AG09309 (cell line): ENCODE data around the gene SLC35F2.
"Not testable (repeated sequence)": the region's sequence is repeated elsewhere in the genome, so short reads cannot be mapped to it uniquely, and the experiment has no call there.

ENCODE experiments used
- DNase-seq: peaks from one replicate; pipeline ENCODE4 v3.0.0-alpha.2; 2010; ENCODE audit warnings: low read depth
- H3K4me3 ChIP-seq: 2 replicates; pipeline ENCODE4 v1.5.1; 2011; ENCODE audit warnings: mild to moderate bottlenecking, low read depth, low read length, moderate library complexity; ENCODE audit not compliant: control insufficient read depth
- TF ChIP-seq, protein P1 (sequence below): IDR thresholded peaks from 2 replicates; pipeline ENCODE4 v1.5.1; 2011; ENCODE audit warnings: mild to moderate bottlenecking, low read depth, low read length, inconsistent platforms; ENCODE audit not compliant: insufficient read depth, control insufficient read depth; ENCODE audit errors: missing control alignments

SLC35F2 gene

DNA sequence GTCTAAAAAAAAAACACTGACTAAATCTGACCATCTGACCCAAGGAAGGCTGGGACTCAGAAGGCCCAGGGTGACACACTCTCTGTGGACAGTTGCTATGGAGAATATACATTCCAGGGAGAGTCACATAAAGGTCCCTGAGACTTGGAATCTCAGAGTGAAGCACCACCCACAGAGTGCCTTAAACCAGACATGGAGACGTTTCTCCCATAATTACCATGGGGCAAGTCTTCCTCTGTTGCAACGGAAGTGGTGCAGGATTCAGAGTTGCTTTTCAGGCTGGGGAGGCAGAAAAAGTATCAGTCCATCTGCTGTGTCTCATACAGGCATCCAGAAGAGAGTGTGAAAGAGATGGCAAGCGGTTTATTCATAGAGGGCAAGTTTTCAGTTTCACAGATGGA, 88.0 kb downstream of the SLC35F2 start:
- DNase-seq: no peak
- TF ChIP-seq, protein P1, sequence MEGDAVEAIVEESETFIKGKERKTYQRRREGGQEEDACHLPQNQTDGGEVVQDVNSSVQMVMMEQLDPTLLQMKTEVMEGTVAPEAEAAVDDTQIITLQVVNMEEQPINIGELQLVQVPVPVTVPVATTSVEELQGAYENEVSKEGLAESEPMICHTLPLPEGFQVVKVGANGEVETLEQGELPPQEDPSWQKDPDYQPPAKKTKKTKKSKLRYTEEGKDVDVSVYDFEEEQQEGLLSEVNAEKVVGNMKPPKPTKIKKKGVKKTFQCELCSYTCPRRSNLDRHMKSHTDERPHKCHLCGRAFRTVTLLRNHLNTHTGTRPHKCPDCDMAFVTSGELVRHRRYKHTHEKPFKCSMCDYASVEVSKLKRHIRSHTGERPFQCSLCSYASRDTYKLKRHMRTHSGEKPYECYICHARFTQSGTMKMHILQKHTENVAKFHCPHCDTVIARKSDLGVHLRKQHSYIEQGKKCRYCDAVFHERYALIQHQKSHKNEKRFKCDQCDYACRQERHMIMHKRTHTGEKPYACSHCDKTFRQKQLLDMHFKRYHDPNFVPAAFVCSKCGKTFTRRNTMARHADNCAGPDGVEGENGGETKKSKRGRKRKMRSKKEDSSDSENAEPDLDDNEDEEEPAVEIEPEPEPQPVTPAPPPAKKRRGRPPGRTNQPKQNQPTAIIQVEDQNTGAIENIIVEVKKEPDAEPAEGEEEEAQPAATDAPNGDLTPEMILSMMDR: no peak
- H3K4me3 ChIP-seq: no peak overlapping the region

DNA sequence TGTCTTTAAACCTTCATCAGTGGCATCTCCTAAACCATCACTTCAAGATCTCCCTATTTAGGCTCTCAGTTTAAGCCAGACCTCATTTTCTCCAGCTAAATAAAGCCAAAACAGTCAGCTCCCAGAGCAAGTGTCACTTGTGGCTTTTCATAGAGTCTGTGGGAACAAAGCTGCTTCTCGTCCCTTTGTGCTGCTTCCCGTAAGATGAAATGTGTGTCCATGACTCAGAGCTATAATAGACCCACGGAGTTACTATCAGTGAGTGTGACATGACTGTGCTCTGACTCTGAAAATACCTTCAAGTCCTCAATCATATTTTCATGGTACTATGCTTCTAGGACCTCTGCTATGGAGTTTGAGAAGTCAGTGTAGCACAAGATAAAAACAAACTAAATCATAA, 89.4 kb downstream of the SLC35F2 start:
- TF ChIP-seq, protein P1: no peak
- DNase-seq: no peak
- no peak overlapping the region for H3K4me3 ChIP-seq

DNA sequence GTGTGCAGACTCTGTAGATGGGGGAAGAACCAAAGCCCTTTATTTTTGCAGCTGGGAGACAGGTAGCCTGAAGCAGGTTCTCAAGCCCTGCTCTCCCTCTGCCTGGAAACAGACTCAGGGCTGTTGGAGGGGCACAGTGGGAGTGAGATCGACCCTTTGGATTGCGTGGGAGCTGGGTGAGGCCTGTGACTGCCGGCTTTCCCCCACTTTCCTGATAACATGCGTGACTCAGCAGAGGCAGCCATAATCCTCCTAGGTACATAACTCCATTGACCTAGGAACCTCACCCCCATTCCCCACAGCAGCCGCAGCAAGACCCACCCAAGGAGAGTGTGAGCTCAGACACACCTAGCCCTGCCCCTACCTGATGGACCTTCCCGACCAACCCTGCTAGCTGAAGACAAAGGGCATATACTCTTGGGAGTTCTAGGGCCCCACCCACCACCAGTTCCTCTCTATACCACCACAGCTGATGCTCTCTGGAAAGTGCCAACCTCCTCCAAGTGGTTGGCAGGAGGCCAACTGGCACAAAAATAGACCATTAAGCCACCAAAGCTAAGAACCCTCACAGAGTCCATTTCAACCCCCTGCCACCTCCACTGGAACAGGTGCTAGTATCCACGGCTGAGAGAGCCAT, 99.8 kb downstream of the SLC35F2 start:
- H3K4me3 ChIP-seq, DNase-seq: not testable (repeated sequence)

DNA sequence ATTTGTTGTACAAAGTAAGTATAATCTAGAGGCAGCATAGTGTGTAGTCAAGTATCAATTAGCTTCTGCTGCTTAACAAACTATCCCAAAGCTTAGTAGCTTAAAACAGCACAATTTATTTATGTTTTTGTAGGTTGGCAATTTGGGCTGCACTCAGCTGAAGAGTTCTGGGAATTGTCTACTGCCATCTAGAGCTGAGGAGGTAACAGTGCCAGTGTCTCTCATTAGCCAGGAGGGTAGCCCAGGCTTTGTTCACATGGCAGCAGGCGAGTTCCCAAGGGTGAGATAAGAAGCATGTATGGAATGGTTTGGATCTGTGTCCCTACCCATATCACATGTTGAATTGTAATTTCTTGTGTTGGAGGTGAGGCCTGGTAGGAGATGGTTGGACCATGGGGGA, 100.9 kb downstream of the SLC35F2 start:
- DNase-seq: no peak
- H3K4me3 ChIP-seq: no peak overlapping the region
- TF ChIP-seq, protein P1: no peak

DNA sequence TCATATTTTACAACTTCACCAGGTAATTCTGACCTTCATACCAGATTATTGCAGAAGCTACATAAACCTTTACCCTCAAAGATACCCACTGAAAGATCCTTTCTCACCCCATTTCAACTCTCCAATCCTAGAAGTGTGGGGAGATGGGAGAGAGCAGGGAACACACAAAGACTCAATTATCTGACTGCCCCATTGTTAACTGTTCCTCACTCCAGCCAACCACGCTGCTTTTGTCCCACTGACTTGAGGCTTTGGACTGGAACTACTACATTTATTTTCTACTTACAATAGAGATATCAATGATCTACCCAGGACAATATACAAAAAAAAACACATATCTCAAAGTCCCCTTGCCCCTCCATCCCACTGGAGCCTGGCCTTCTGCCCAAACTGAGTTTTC, 102.0 kb downstream of the SLC35F2 start:
- H3K4me3 ChIP-seq: no peak overlapping the region
- DNase-seq: no peak
- TF ChIP-seq, protein P1: no peak

DNA sequence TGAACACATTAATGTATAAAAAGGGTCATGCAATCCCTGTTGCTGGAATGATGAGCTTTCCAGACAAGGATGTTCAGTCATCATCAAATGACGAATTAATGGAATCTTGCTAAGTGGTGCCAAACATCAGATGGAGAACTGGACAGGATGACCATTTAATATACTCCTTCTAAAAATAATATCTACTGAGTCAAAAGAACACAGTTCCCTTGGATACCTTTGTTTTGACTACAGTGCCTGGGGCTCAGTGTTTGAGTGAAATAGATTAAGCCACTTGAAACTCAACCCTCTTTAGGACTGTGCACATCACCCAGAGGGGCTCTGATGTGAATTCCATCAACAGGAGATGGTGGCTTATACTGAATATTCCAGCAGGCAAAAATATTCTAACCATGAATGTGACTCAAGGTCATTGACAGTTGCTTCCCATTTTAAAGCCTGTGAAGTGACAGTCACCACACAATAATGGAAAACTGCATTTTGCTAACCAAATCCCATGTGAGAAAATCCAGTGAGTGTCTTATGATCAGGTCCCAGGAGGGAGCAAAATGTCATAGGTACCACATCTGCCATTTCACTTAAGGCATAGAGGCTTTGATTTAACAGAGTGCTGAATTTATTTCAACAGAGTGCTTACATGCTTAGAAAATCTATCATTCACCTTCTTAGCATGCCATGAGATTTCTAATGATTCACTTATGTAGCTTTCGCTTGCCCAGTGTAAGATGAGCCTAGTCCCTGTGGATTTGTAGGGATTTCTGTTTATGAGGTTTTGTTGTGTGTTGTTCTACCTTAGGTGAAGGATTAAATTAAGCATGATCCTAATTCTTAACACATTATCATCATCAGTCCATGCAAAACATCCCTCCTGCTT, 105.4 kb downstream of the SLC35F2 start:
- no peak overlapping the region for H3K4me3 ChIP-seq
- DNase-seq: no peak
- TF ChIP-seq, protein P1: no peak

DNA sequence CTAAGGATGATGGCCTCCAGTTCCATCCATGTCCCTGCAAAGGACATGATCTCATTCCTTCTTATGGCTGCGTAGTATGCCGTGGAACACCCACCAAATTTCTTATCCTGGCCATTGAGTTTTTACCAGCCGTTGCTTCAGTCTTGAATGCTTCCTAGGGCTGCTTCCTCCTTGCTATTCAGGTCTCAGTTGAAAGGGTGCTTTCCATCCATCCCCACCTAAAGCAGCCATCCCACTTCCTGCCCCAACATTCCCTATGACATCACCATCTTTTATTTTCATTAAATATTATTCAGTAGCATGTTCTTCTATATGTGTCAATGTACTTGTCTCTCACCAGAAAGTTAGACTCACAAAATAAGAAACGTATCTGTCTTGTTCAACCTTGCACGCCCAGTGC, 106.1 kb downstream of the SLC35F2 start:
- no peak for DNase-seq
- TF ChIP-seq, protein P1: no peak
- H3K4me3 ChIP-seq: no peak overlapping the region
